GM21423 (cell line): ENCODE data around the gene ACTBL2.

Experiments used
- ATAC-seq: cut with Tn5 transposase; IDR thresholded peaks from one replicate; pipeline ENCODE4 v1.9.1; 2021; ENCODE audit warnings: mild to moderate bottlenecking, moderate library complexity; ENCODE audit not compliant: unreplicated experiment

Gene ACTBL2

DNA sequence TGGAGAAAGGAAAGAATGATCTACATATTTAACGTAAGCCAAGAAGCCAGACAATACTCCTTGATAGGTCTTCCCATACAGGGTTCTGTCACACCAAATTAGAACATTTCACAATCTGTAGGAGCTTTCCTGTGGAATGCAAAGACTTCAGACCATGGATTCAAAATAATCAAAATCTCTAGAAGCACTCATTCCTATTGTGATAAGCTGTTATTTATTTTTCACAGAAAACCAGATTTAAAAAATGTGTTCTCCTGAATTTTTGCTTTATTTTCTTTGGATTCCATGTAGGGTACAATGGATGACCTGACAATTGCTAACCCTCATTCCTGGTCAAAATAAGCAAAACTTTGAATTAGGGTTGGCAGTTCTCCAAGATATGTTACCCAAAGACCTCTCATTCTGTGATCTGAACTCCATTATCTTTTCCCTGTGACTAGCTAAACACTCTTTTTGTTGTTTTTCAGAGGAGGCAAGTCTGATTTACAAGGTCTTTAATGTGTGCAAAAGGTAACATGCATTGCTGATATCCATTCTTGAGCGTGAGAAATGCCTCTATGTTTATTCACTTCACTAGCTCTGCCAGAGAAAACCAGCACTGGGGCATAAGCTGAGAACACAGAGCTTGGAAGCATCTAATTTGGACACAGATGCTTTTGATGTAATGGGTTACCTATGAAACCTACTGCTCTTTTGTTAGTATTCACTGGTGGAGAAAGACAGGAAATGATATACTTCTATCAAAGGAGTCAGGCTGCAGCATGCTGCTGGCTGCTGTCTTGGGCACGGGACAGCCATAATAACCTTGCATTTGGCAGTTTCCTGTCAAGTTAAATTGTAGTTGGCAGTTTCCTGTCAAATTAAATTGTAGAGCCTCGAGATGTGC is 31.4 kb downstream of the ACTBL2 start:
- ATAC-seq: no peak

DNA sequence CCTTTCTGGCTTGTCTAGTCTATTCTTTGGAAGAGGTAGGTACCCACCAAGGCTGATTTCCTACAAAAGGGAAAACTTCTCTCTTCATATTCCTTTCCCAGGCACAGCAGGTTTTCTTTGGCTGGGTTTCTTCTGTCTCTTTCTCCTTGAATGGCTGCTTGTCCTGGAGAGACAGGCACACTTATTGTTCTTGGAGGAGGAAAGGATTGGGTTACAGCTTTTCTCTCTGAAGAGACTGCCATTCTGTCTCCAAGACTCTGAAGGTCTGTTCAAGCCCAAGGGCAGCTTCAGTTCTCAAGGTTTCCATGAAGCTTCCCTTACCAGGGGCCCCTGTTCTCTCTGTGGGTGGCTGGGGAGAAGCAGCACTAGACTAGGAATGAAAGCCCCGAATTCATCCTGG is 33.9 kb downstream of the ACTBL2 start:
- ATAC-seq: no peak

GRCh38 chr5:57448287-57448686 is 34.3 kb downstream of the ACTBL2 start:
- ATAC-seq: no peak

GRCh38 chr5:57447658-57448057 is 35.0 kb downstream of the ACTBL2 start:
- ATAC-seq: no peak

GRCh38 chr5:57446966-57447365 is 35.6 kb downstream of the ACTBL2 start:
- ATAC-seq: no peak

GRCh38 chr5:57445705-57446037 is 36.9 kb downstream of the ACTBL2 start:
- no peak for ATAC-seq

DNA sequence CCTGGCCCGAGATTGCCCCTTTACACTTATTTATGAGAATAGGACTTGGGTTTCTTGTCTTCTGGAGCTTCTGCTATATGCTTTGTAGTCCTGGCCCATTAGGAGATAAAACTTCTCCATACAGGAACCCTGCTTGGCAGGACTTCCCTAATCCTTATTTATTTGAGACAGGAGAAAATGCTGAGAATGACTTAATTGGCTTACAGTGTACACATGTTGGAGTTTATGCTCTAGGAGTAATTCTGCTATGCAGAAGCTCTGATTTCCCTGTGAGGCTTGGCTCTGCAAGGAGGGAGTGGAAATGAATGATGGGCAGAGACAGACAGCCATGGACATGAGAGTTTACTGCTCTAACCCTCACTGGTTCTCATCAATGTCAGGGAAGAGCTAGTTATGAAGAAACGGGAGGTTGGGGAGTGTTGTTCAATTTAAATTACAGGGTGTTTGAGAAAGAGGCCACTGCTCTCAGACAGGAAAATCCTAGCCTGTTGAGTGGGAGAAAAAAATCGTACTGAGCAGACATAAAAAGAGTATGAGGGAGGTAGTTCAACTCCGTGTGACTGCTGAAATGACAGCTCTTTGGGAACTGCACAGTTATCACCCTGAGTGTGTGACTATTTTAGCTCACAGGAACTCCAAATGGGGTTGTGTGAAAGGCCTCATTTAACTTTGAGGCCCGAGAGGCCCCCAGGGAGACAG is 37.5 kb downstream of the ACTBL2 start:
- ATAC-seq: no peak

- peak; percentile 50 for ATAC-seq
Measured at GRCh38 chr5:57442080-57442839, 40.4 kb downstream of the ACTBL2 start.

DNA sequence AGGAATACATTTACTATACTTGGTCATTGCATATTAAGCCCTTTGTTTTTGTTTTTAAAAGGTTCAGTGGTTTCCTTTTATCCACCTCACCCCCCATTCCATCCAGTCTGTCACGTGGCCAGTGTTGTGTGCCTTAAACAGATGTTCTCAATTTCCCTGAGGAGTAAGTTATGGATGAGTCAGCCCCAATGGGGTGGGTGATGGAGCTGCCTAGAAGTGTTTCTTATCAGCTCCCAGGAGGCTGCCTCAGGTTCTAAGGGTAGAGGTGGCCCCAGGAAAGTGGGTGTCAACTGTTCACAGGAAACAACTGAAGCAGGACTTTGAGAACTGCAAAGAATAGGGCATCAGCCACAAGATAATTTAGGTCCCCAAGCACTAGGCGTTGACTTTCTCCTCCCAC is 41.1 kb downstream of the ACTBL2 start:
- ATAC-seq: no peak

DNA sequence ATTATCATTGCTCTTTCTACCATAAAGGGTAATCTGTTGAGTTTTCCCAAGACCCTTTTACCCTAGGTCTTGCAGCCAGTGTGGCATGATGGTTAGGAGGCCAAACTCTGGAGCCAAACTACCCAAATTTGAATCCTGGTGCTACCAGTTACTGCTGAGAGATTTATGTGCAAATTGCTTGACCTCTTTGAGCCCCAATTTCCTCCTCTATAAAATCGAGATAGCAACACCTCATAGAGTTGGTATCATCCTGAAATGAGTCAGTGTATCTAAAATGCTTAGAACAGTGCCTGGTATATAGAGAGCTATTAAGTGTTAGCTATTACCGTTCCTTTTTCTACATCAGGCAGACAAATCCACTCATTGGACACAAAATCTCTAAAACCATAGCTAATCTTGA is 43.0 kb downstream of the ACTBL2 start:
- no peak for ATAC-seq

GRCh38 chr5:57437976-57438805 is 44.4 kb downstream of the ACTBL2 start:
- no peak for ATAC-seq

DNA sequence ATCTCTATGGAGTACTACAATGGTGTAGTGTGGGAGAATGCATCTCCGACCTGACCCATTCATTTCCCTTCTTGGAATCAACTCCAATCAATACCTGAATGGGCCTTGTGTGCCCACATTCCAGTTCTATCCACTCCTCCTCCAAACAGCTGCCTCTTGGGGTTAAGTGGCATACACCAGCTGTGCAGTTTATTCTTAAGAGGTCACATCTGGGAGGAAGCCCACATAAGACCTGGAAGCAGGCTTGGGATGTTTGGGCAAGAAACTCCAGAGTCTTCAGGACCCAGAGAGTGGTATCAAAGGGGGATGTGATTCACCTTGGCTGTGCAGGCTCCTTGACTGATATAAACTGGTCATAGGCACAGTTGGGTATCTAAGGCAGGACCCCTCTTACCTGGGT is 46.0 kb downstream of the ACTBL2 start:
- ATAC-seq: no peak

DNA sequence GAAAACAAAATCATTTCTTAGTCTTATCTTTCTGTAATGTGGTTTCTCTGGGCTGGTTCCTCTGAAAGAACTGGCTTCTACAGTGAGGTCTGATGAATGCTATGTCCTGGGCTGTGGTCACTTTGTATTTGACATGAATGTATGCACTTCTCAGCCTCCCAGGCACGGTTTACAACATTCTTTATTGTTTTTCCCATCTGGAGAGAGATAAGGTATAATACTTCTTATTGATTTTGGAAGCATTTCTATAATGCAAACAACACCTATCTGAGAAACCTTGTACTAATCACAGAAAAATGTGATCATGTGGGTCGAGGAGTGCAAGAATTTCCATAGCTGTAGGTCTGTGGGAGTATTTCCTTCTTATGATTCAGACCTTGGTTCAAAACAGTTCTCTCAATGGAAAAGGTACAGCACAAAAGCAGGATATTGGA is 46.9 kb downstream of the ACTBL2 start:
- ATAC-seq: no peak

DNA sequence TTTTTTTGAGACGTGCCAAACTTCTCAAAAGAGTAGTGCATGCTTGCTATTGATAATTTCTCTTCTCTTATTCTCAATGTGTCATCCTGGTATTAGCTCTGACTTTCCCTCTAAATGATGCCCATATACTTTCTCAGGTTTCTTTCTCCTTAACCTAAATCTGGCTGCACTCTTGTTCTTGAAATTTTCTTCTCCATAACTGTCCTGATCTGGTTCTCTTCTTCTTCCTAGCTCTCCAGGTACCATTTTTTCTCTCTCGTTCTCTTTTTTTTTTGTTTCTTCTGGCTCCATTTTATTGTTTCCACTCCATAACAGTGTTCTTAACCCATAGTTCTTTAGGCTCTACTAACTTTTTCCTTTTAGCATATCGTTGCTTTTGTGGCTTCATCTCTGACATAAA is 47.9 kb downstream of the ACTBL2 start:
- no peak for ATAC-seq

GRCh38 chr5:57434227-57434640 is 48.4 kb downstream of the ACTBL2 start:
- ATAC-seq: no peak

- ATAC-seq: no peak
Measured at GRCh38 chr5:57432876-57433275, 49.7 kb downstream of the ACTBL2 start.

DNA sequence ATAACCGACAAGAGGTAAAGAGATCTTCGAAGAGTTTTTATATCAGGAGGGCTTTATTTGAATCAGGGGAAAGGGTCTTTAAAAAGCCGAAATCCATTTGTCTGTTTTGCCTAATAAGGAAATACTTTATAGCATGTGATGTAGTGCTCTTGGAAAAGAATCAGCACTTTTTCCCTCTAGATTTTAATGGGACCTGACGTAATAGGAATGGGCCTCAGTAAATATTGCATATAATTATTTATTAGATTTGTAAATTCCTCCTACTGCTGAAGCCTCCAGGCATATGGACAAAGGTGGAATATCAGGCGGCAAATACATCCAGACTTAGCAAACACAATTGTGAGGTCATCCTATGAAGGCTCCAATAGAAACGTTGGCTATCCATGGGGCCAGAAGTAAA is 50.9 kb downstream of the ACTBL2 start:
- ATAC-seq: no peak
